Stimulated activated CD8-positive, alpha-beta memory T cell treated with anti-CD3 and anti-CD28 coated beads, Interleukin-15, amount 100 ng/mL, for 1 hour (primary cell): ENCODE data around the gene PNMA3.
A peak's percentile ranks its signal among the peaks of the same experiment; 100 is the strongest.
"Not testable (repeated sequence)": the region's sequence is repeated elsewhere in the genome, so short reads cannot be mapped to it uniquely, and the experiment has no call there.

Source experiments
- DNase-seq: peaks from one replicate; pipeline ENCODE4 v3.0.0-alpha.2; 2020; ENCODE audit warnings: low read depth

Gene PNMA3, protein sequence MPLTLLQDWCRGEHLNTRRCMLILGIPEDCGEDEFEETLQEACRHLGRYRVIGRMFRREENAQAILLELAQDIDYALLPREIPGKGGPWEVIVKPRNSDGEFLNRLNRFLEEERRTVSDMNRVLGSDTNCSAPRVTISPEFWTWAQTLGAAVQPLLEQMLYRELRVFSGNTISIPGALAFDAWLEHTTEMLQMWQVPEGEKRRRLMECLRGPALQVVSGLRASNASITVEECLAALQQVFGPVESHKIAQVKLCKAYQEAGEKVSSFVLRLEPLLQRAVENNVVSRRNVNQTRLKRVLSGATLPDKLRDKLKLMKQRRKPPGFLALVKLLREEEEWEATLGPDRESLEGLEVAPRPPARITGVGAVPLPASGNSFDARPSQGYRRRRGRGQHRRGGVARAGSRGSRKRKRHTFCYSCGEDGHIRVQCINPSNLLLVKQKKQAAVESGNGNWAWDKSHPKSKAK

DNA sequence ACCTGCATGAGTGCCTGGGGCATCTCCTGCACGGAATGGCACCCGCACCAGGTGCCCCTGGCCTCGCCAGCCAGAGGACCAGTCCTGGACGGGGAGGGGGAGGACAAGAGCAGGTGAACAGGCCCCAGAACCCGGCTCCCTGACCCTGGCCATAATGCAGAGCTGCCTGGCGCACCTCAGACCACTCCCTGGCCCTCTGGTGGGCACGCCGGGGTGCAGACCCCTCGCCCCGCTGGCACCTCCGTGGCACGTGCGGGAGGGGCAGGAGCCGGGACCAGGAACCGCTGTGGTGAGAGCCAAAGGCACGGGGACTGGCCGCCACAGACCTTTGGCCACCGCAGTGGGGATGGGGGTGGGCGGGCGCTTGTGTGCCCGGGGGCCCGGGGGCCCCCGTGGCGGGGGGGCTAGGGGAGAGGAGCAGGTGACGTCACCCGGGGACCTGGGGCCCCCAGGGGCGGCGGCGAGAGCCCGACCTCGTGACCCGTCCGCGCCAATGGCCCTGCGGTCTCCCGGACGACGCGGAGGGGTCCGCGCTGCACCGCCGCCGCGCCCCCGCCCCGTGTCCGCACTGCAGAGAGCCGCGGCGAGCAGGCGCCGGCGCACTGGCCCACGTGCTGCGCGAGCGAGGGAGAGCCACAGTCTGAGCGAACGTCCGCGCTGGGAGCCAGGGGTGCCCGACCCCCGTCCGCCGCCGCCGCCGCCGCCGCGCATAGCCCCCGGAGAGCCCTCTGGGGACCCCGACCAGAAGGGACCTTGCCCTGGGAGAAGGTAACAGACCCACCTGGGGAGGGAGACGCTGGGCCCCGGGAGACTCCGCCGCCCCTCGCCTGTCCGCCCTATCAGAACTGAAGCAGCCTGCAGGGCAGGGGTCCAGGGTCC, at the start of gene PNMA3:
Gene PNMA3 (plus strand): TSS at position 600 of the 879 bp plus-strand sequence. CDS start 586 bp downstream, outside the sequence.
- no peak for DNase-seq

DNA sequence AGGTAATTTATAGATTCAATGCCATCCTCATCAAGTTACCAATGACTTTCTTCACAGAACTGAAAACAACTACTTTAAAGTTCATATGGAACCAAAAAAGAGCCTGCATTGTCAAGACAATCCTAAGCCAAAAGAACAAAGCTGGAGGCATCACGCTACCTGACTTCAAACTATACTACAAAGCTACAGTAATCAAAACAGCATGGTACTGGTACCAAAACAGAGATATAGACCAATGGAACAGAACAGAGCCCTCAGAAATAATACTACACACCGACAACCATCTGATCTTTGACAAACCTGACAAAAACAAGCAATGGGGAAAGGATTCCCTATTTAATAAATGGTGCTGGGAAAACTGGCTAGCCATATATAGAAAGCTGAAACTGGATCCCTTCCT, 39.1 kb upstream of the PNMA3 start:
- not testable (repeated sequence) for DNase-seq

DNA sequence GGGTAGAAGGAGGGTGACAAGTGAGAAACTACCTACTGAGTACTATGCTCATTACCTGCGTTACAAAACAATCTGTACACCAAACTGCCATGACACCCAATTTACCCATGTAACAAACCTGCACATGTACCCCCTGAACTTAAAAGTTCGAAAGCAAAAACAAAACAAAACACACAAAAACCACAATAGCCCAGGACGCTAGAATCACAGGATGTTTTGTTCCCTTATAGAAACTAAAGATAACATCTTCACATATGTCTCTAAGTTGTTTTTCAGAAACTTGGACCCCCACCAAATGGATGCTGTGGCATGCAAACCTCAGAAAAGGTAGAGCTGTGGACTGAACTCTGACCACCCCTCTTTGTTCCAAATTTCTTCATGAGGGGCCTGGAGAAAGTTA, 37.1 kb upstream of the PNMA3 start:
- DNase-seq, result no peak

DNA sequence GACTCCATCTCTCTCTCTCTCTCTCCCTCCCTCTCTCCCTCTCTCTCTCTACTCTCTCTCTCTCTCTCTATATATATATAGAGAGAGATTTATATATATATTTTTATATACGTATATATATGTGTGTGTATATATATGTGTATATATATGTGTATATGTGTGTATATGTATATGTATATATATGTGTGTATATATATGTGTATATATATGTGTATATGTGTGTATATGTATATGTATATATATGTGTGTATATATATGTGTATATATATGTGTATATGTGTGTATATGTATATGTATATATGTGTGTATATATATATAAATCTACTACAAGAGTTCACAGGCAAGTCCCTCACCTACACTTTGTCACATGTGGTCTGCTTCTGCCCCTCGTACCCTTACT, 29.8 kb upstream of the PNMA3 start:
- DNase-seq, result not testable (repeated sequence)

DNA sequence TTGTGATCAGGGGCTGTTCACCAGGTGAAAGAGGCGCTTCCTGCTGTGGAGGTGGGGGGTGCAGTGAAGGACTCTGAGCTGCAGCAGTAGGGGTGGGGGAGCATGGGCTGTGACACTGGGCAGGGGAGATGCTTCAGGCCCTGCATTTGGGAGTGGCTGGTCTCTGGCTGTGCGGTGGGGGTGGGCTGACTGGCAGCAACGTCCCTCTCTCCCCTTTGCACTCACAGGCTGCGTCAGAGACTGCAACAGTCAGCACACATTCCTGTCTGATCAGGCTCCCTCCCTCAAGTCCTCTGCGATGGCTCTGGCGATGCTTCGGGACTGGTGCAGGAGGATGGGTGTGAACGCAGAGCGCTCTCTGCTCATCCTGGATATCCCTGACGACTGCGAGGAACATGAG, 27.8 kb upstream of the PNMA3 start:
- not testable (repeated sequence) for DNase-seq

DNA sequence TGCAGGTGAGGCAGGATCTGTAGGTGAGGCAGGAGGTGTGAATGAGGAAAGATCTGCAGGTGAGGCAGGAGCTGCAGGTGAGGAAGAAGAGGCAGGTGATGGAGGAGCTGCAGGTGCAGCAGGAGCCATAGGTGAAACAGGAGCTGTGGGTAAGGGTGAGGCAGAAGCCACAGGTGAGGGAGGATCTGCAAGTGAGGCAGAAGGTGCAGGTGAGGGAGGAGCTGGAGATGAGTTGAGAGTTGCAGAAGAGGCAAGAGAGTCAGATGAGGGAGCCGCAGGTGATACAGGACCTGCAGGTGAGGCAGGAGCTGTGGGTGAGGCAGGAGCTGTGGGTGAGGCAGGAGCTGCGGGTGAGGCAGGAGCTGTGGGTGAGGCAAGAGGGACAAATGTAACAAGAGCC, 27.1 kb upstream of the PNMA3 start:
- no peak for DNase-seq

DNA sequence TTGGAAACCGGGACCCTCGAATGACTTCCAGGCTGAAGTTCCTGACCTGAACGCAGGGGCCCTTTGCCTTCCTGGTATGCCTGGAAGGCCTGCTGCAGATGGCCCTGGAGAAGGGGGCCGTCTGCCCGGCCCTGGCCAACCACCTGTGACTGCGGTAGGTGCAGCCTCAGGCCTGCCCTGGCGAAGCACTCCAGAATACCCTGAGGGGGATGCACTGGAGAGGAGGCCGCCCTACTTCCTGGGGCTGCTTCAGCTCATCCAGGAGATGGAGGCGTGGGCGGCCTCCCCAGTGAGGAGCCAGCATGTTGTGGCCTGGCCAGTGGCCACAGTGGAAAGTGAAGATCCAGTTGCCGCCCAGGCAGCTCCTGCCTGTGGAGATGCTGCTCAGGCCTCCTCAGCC, 26.4 kb upstream of the PNMA3 start:
- no peak for DNase-seq

DNA sequence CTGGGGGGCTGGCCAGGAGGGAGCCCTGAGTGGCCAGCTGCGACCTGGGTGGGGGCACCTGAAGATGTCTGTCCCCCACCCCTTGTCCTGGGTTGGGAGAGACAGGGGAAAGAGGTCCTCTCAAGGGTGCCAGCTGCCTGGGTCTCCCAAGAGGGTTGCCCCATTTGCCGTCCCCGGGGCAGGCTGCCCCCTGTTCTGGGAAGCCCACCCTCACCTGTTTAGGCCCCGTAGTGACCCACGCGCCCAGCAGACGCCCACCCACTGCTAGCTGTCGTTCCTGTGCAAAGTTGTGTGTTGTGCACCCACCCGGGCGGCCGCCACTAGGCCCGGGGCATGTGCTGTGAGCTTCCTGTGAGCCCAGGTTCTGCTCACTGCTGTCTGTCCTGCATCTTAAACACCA, 25.5 kb upstream of the PNMA3 start:
- no peak for DNase-seq

DNA sequence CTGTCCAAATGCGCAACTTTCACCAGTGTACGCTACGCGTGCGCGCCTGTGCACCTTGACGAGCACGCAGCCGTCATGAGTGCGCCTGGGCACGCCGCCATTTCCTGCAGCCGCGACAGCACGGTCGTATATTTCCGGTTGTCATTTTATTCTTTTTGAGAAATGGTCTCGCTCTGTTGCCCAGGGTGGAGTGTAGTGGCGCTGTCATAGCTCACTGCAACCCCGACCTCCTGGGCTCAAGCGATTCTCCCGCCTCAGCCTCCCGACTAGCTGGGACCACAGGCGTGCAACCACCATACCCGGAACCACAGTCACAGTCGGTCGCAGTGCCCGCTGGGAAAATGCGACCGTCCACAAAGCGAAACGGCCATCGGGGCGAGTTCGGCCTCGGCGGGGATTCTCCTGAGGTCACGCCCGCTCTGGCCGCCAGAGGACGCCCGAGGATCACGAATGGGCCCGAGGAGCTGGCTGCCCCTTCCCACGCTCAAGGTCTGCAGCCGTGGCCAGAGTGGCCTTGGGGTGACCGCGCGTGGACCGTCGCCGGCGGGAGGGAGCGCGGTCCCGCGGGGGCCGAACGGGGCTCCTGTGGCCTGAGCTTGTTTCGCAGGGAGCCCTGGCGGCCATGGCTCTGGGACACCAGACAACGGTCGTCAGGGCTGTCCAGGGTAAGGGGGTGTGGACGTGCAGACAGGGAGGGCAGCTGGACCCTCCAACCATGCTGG, 23.7 kb upstream of the PNMA3 start:
- peak; percentile 24 for DNase-seq

DNA sequence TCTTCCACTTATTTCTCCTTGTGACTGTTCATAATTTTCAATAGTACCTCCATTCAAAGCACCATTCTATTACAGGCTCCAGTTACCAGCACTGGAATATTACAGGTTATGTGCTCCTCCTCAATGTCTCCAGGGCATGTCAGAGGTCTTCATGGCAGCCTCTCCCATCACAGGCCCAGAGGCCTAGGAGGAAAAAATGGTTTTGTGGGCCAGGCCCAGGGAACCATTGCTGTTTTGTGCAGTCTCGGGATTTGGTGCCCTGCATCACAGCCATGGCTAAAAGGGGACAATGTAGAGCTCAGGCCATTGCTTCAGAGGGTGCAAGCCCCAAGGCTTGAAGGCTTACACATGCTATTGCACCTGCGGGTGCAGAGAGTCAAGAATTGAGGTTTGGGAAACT, 7.2 kb upstream of the PNMA3 start:
- DNase-seq, result no peak

DNA sequence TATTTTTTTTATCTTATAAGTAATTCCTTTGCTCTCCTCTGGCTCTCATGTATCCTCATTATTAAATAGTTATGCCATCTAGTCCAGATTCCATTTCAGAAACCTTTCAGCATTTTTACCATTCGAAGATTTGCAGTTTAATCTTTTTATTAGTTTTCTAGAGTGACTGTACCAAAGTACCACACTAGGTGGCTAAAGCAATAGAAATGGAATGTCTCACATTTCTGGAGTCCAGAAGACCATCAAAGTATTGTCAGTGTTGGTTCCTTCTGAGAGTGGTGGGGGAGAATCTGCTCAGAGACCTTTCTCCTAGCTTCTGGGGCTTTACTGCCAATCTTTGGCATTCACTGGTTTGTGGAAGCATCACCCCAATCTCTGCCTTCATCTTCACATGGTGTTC, 3.7 kb upstream of the PNMA3 start:
- DNase-seq, result no peak

DNA sequence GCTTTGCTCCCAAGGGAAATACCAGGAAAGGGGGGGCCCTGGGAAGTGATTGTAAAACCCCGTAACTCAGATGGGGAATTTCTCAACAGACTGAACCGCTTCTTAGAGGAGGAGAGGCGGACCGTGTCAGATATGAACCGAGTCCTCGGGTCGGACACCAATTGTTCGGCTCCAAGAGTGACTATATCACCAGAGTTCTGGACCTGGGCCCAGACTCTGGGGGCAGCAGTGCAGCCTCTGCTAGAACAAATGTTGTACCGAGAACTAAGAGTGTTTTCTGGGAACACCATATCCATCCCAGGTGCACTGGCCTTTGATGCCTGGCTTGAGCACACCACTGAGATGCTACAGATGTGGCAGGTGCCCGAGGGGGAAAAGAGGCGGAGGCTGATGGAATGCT, 1.0 kb downstream of the PNMA3 start:
- DNase-seq, result no peak

DNA sequence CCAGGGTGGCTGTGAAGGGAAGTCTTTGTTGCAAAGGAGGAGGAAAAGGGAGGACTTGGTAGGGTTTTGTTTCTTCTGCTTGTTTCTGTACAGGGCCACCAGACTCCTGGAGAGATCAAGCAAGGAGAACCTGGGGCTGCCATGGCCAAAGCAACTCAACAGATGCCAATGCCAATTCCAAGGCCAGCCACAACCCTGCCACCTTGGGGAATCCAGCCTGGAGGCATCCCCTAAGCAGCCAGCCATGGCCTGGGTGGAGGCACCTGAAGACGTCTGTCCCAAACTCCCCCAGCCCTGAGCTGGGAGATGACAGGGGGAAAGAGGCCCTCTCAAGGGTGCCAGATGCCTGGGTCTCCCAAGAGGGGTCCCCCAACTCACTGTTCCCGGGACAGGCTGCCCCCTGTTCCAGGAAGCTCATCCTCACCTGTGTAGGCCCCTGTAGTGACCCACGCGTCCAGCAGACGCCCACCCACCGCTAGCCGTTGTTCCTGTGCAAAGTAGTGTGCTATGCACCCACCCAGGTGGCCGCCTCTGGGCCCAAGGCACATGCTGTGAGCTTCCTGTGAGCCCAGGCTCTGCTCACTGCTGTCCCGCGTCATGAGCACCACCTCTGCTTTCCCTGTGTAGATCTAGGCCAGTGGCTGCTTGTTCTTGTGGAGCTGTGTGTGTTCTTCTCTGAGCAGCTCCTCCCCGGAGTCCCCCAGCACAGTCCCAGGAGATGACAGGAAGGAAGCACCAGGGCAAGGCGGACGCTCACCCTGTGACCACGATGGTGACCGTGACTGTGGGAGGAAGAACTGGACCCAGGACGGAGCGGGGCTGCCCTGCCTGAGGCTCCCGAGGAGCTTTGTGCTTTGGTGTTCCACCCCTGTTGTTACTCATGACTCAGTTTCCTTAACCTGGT, 3.2 kb downstream of the PNMA3 start:
- DNase-seq, result no peak

DNA sequence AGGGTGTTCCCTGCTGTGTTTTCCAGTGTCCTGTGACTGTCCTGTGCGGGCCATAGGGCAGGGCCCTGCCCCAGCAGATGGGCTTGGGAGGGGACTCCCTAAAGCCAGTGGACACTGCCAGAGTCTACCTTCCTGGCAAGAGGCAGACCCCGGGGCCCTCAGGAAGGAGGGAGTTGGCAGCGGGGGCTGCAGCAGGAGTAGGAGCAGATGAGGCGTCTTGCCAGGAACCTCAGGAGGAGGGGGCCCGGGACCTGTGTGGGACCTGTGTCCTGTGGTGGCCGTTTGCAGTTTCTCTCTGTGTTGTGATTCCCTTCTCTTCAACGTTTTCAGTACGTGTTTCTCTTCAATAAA, 3.8 kb downstream of the PNMA3 start:
- no peak for DNase-seq

DNA sequence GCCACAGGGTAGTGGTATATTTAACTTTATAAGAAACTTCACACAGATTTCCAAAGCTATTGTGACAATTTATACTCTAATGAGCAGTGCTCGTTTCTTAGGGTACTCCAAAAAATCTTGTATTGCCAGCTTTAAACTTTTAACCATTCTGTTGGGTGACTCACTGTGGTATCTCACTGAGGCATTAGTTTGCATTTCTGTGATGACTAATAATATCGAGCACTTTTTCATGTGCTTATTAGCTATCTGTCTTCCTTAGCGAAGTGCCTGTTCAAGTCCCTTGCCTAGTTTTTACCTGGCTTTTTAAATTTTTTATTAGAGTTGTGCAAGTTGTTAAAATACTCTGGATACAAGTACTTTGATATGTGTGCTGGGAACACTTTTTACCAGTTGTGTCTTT, 5.5 kb downstream of the PNMA3 start:
- no peak for DNase-seq

DNA sequence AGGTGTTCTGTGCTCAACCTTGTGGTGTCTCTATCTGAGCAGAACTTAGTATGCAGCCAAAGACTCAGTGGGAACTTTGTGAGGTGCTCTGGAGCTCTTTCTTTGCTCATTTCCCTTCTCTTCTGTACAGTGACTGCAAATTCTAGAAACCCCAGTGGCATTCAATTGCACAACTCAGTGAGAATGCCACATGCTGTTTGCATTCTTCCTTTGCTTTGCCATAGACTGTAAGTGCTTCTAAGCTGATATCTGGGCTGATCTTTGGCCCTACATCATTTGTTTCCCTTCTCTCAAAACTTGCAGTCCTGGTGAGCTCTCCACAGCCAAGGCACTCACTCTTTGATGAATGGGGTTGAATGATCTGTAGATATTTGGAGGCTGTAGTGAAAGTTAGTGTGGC, 7.0 kb downstream of the PNMA3 start:
- DNase-seq, result no peak

DNA sequence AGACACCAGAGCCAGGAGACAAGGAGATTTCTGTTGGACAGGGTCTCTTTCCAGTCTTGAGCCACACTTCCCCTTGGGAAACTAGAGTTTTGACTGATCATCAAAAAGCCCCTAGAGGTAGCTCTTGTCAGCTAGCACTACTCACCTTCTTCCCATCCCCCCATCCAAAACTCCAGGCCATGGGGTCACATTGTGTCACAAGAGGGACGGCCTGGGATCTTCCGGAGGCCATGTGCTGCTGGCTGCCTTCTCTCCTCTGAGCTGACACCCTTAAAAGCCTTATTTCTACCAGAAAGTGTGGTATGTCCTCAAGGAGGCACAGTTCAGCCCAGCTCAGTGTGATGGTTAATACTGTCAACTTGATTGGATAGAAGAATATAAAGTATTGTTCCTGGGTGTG, 7.8 kb downstream of the PNMA3 start:
- no peak for DNase-seq

DNA sequence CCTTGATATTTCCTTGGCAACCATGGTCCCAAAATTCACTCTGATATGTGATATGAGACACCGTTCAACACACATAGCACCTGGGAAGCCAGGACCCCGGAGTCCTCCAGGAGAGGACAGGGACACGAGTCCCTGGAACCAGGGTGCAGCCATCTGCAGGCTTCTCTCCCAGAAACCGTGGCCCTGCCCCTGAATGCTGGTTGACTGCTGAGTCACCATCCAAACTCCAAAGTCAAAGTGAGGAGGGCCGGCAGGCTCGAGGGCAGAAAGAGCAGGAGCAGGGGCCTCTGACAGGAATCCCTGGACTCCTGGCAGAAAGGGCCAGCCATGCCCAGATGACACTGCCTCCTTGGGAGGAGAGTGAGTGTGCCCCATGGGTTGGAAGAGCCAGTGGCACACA, 9.1 kb downstream of the PNMA3 start:
- no peak for DNase-seq

DNA sequence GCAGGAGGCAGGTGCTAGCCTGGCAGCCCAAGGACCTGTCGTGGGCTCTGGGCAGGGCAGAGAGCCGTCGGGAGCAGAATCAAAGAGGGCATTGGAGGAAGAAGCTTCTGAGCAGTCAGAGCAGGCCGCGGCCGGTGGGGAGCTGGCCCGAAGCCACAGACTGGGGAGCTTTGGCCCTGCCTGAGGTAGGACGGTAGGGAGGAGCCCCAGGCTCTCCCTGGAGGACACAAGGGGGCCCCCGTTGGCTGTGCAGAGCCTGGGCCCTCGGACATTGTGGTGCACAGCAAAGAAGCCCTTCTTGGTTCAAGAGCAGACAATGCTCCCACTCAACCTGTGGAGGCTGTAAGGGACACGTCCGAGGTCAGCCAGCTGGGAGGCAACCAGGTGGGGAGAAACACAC, 10.1 kb downstream of the PNMA3 start:
- DNase-seq, result not testable (repeated sequence)

DNA sequence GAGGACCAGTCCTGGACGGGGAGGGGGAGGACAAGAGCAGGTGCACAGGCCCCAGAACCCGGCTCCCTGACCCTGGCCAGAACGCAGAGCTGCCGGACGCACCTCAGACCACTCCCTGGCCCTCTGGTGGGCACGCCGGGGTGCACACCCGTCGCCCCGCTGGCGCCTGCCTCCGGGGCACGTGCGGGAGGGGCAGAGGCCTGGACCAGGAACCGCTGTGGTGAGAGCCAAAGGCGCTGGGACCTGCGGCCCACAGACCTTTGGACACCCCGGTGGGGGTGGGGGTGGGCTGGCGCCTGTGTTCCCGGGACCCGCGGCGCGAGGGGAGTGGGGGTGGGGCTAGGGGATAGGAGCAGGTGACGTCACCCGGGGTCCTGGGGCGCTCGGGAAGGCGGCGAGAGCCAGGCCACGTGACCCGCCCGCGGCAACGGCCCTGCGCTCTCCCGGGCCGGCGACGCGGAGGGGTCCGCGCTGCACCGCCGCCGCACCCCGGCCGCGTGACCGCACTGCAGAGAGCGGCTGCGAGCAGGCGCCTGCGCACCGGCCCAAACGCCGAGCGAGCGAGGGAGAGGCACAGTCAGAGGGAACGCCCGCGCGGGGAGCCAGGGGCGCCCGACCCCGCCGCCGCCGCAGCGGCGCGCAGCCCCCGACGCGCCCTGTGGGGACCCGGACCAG, 15.8 kb downstream of the PNMA3 start, which contains the start of gene PNMA6A:
Gene PNMA6A (plus strand): TSS at position 546 of the 675 bp plus-strand sequence. CDS start 609 bp downstream, outside the sequence.
- DNase-seq, result not testable (repeated sequence)

DNA sequence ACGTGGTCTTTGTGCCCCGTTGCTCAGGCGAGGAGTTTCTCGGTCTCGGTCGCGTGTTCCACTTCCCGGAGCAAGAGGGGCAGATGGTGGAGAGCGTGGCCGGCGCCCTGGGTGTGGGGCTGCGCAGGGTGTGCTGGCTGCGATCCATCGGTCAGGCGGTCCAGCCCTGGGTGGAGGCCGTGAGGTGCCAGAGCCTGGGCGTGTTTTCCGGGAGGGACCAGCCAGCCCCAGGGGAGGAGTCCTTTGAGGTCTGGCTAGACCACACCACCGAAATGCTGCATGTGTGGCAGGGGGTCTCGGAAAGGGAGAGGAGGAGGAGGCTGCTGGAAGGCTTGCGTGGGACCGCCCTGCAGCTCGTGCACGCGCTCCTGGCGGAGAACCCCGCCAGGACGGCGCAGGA, 17.1 kb downstream of the PNMA3 start:
- DNase-seq, result not testable (repeated sequence)
